ENCODE measurements around the gene KCTD16. TPM values are rescaled to one million over a fixed set of nuclear protein-coding genes. Genes with fewer than 3 reads are reported as not detected.

Gene KCTD16
- total RNA-seq, 1 donor from 2014 or later = 0.37 TPM

DNA sequence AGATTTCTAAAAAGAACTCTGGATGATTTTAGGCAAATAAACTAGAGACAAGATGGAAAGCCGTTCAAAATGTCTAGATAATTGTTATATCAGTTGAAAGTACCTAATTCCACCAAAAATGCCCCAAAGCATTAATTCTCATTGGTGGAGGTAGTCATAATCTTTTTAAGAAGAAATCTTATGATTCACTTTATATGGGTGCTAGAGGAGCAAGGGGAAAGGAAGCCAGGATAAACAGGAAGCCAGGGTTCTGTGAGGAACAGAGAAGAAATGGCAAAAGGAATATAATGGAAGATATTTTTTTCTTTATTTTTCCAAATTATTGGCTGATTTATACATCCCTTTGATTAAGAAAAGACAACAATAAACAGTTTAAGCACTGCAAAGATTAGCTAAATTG, 8.0 kb upstream of the KCTD16 start:
- TF ChIP-seq, protein P1, sequence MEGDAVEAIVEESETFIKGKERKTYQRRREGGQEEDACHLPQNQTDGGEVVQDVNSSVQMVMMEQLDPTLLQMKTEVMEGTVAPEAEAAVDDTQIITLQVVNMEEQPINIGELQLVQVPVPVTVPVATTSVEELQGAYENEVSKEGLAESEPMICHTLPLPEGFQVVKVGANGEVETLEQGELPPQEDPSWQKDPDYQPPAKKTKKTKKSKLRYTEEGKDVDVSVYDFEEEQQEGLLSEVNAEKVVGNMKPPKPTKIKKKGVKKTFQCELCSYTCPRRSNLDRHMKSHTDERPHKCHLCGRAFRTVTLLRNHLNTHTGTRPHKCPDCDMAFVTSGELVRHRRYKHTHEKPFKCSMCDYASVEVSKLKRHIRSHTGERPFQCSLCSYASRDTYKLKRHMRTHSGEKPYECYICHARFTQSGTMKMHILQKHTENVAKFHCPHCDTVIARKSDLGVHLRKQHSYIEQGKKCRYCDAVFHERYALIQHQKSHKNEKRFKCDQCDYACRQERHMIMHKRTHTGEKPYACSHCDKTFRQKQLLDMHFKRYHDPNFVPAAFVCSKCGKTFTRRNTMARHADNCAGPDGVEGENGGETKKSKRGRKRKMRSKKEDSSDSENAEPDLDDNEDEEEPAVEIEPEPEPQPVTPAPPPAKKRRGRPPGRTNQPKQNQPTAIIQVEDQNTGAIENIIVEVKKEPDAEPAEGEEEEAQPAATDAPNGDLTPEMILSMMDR (conservative IDR thresholded peaks at IDR 0.05) = no peak
- H3K36me3 Mint-ChIP-seq (ENCODE audit: low read depth) = peaks cover 5% of the 10 kb centered on the region

GRCh38 chr5:144166696-144167095, 4.0 kb upstream of the KCTD16 start:
- Mint-ChIP-seq H3K4me1 (peaks cover 26% of the 10 kb centered on the region), H3K36me3 (ENCODE audit: low read depth) (no peaks in the 10 kb centered on the region), H3K4me3 (no peak overlapping the region), H3K9me3 (peaks cover 3% of the 10 kb centered on the region), H3K27me3 (ENCODE audit: low read depth) (no peaks in the 10 kb centered on the region), H3K27ac (ENCODE audit: unreplicated experiment) (no peak overlapping the region)
- TF ChIP-seq, protein P1 (conservative IDR thresholded peaks at IDR 0.05) = no peak
- DNase-seq (ENCODE audit: low read depth, low spot score) = no peak

More for the DNA sequence above, 8.0 kb upstream of the KCTD16 start:
- no peak for DNase-seq (ENCODE audit: low read depth, low spot score)
- no peak overlapping the region for H3K4me3 Mint-ChIP-seq
- H3K27ac Mint-ChIP-seq (ENCODE audit: unreplicated experiment) = no peak overlapping the region
- no peaks in the 10 kb centered on the region for H3K27me3 Mint-ChIP-seq (ENCODE audit: low read depth)
- H3K4me1 Mint-ChIP-seq = no peaks in the 10 kb centered on the region
- no peaks in the 10 kb centered on the region for H3K9me3 Mint-ChIP-seq

- peaks cover 3% of the 10 kb centered on the region for H3K27me3 Mint-ChIP-seq (ENCODE audit: low read depth)
Measured at GRCh38 chr5:144167998-144168397, 2.7 kb upstream of the KCTD16 start.

DNA sequence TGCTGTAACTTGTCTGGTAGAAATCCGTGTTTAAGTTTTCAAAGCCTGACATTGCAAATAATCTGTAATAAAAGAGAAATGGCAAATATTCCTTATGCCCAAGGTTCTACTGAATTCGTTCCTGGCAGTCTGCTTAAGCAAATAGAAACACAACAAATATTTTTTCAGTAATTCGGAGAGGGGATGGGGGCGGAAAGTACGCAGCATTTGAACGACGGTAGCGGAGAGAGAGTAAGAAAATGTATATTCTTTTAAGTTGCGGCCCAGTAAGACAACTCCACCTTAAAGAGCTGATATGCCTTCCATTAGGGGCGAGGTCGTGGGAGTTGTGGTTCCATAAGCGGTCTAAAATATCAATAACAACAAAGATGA, 783 bp upstream of the KCTD16 start:
- H3K4me1 Mint-ChIP-seq = peaks cover 26% of the 10 kb centered on the region
- H3K36me3 Mint-ChIP-seq (ENCODE audit: low read depth) = no peaks in the 10 kb centered on the region
- peak overlapping the region; percentile 71 for H3K27ac Mint-ChIP-seq (ENCODE audit: unreplicated experiment)
- TF ChIP-seq, protein P1 (conservative IDR thresholded peaks at IDR 0.05) = no peak
- H3K9me3 Mint-ChIP-seq = peaks cover 3% of the 10 kb centered on the region
- peak overlapping the region; percentile 95 for H3K4me3 Mint-ChIP-seq
- peaks cover 19% of the 10 kb centered on the region for H3K27me3 Mint-ChIP-seq (ENCODE audit: low read depth)
- DNase-seq (ENCODE audit: low read depth, low spot score) = peak; percentile 1

More at GRCh38 chr5:144167998-144168397, 2.7 kb upstream of the KCTD16 start:
- H3K27ac Mint-ChIP-seq (ENCODE audit: unreplicated experiment) = no peak overlapping the region
- peaks cover 26% of the 10 kb centered on the region for H3K4me1 Mint-ChIP-seq
- H3K9me3 Mint-ChIP-seq = peaks cover 3% of the 10 kb centered on the region
- no peaks in the 10 kb centered on the region for H3K36me3 Mint-ChIP-seq (ENCODE audit: low read depth)
- no peak for DNase-seq (ENCODE audit: low read depth, low spot score)
- peak overlapping the region; percentile 66 for H3K4me3 Mint-ChIP-seq
- TF ChIP-seq, protein P1 (conservative IDR thresholded peaks at IDR 0.05) = no peak

DNA sequence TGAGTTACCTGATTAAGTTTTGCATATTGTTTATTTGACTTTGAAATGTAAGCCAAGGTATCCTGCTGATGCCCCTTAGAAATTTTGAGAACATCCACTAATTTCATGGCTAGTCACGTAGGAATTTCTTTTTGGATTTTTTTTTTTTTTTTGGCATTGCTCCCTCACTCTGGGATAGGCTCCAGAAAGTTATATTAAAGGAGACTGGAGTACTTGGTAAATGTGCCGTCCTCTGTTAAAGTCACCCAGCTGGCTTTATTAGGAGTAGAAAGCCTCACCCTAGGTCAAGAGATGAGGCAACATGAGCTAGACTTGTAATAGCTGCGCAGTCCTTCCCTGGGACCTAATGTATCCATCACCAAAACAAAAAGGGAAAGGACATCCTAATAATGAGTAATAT, 3.1 kb downstream of the KCTD16 start:
- H3K27ac Mint-ChIP-seq (ENCODE audit: unreplicated experiment) = no peak overlapping the region
- TF ChIP-seq, protein P1 (conservative IDR thresholded peaks at IDR 0.05) = no peak
- DNase-seq (ENCODE audit: low read depth, low spot score) = no peak
- H3K27me3 Mint-ChIP-seq (ENCODE audit: low read depth) = peaks cover 19% of the 10 kb centered on the region
- H3K4me3 Mint-ChIP-seq = no peak overlapping the region
- H3K36me3 Mint-ChIP-seq (ENCODE audit: low read depth) = no peaks in the 10 kb centered on the region
- H3K9me3 Mint-ChIP-seq = peaks cover 3% of the 10 kb centered on the region
- peaks cover 21% of the 10 kb centered on the region for H3K4me1 Mint-ChIP-seq

DNA sequence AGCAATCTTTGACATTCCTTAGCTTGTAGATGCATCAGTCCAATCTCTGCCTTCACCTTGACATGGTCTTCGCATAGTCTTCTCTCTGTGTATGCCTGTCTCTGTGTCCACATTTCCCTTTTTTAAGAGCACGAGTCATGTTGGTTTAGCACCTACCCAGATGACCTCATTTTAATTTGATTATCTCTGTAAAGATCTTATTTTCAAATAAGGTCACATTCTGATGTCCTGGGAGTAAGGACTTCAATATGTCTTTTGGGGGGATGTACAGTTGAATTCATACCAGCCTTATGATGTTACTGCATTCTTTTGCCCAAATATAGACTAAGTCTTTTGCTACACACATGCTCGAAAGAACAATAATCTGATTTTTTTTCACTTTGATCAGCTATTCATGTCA, 6.9 kb downstream of the KCTD16 start:
- peaks cover 19% of the 10 kb centered on the region for H3K27me3 Mint-ChIP-seq (ENCODE audit: low read depth)
- TF ChIP-seq, protein P1 (conservative IDR thresholded peaks at IDR 0.05) = no peak
- no peak overlapping the region for H3K4me3 Mint-ChIP-seq
- no peaks in the 10 kb centered on the region for H3K9me3 Mint-ChIP-seq
- H3K27ac Mint-ChIP-seq (ENCODE audit: unreplicated experiment) = no peak overlapping the region
- H3K4me1 Mint-ChIP-seq = no peaks in the 10 kb centered on the region
- H3K36me3 Mint-ChIP-seq (ENCODE audit: low read depth) = no peaks in the 10 kb centered on the region
- DNase-seq (ENCODE audit: low read depth, low spot score) = no peak

All from neural crest cell (in vitro differentiated cells).